Effector memory CD8-positive, alpha-beta T cell (primary cell): ENCODE data around the gene PCSK5.
A peak's percentile ranks its signal among the peaks of the same experiment; 100 is the strongest.

ENCODE experiments used
- ATAC-seq: fragments of 150-1000 bp; cut with Tn5 transposase; replicated peaks from 2 replicates; pipeline ENCODE4 v1.10.0; 2021; ENCODE audit warnings: mild to moderate bottlenecking, moderate library complexity
- DNase-seq, 3 experiments: peaks; one replicate each; pipeline ENCODE4 v3.0.0; 2021
- H3K27ac Mint-ChIP-seq, 2 donors: one replicate each; pipeline ENCODE4 v1.8.0; 2022; ENCODE audit warnings: mild to moderate bottlenecking in 2 of 2, mixed read lengths in 2 of 2, moderate library complexity in 2 of 2
- H3K27me3 Mint-ChIP-seq, 2 donors: one replicate each; pipeline ENCODE4 v1.8.0; 2022; ENCODE audit warnings: mixed read lengths in 2 of 2
- H3K36me3 Mint-ChIP-seq: one replicate; pipeline ENCODE4 v1.8.0; 2022; ENCODE audit warnings: mild to moderate bottlenecking, moderate library complexity, mixed read lengths; ENCODE audit not compliant: insufficient read depth
- H3K4me1 Mint-ChIP-seq, 2 donors: one replicate each; pipeline ENCODE4 v1.8.0; 2022; ENCODE audit warnings: low read depth in 2 of 2, mixed read lengths in 2 of 2
- H3K4me3 Mint-ChIP-seq, 2 donors: one replicate each; pipeline ENCODE4 v1.8.0; 2022; ENCODE audit warnings: mild to moderate bottlenecking in 2 of 2, mixed read lengths in 2 of 2, moderate library complexity in 2 of 2
- H3K9me3 Mint-ChIP-seq, 2 donors: one replicate each; pipeline ENCODE4 v1.8.0; 2022; ENCODE audit warnings: mixed read lengths in 2 of 2

Gene PCSK5

GRCh38 chr9:76177931-76178330 lies 287.5 kb downstream of the PCSK5 start:
- H3K9me3 Mint-ChIP-seq, result peaks cover 0 to 3% of the 10 kb centered on the region in 2 donors
- no peaks in the 10 kb centered on the region for H3K36me3 Mint-ChIP-seq
- no peak overlapping the region for H3K4me3 Mint-ChIP-seq
- H3K4me1 Mint-ChIP-seq, result peaks cover 0 to 1% of the 10 kb centered on the region in 2 donors
- ATAC-seq (no peak), DNase-seq (no peak)
- no peak overlapping the region for H3K27ac Mint-ChIP-seq
- no peaks in the 10 kb centered on the region for H3K27me3 Mint-ChIP-seq

DNA sequence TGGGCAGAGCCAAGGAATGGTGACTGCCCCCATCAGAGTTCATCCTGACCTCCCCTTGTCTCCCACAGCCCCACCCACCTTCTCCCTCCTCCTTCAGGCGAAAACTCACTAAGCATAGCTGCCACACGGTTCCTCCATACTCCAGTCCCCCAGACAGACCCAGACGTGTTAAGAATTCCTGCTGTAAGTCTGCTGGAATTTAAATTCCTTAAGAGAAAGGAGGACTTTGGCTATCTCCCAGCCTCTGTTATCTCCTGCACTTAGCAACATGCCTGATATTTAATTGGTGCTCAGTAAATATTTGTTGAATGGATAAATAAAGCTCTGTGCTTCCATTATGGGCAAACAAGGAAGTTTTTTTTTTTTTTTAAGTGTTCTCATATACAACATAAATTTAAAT lies 290.1 kb downstream of the PCSK5 start:
- peaks cover 0 to 1% of the 10 kb centered on the region in 2 donors for H3K4me1 Mint-ChIP-seq
- H3K36me3 Mint-ChIP-seq, result no peaks in the 10 kb centered on the region
- ATAC-seq, result no peak
- no peaks in the 10 kb centered on the region for H3K9me3 Mint-ChIP-seq
- no peak overlapping the region for H3K4me3 Mint-ChIP-seq
- no peak overlapping the region for H3K27ac Mint-ChIP-seq
- no peak for DNase-seq
- H3K27me3 Mint-ChIP-seq, result no peaks in the 10 kb centered on the region

DNA sequence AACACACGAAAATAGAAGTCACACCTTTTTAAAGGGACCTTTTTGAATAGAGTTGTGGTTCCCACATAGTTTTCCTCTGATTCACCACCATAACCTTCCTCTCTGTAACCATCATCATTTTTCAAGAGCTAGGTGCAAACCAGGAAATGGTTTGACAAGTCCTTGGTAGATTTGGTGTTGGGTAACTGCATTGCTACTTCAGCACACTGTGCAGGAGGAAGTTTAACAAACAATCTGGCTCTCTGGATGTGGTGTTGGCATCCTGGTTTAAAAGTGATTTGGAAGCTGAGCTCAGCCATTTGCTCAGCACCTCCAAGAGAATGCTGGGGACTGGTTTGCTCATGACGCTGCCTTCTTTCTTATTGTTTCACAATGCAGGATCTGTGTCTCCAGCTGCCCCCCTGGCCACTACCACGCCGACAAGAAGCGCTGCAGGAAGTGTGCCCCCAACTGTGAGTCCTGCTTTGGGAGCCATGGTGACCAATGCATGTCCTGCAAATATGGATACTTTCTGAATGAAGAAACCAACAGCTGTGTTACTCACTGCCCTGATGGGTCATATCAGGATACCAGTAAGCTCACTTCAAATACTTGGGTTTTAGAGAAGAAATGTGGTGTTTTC lies 290.7 kb downstream of the PCSK5 start:
- ATAC-seq (peak; percentile 27), DNase-seq (no peak)
- Mint-ChIP-seq H3K36me3 (no peaks in the 10 kb centered on the region), H3K9me3 (no peaks in the 10 kb centered on the region), H3K27me3 (no peaks in the 10 kb centered on the region), H3K27ac (no peak overlapping the region), H3K4me1 (peaks cover 0 to 1% of the 10 kb centered on the region in 2 donors), H3K4me3 (no peak overlapping the region)

- Mint-ChIP-seq H3K27ac (no peak overlapping the region), H3K27me3 (no peaks in the 10 kb centered on the region), H3K4me1 (peaks cover 0 to 1% of the 10 kb centered on the region in 2 donors), H3K36me3 (no peaks in the 10 kb centered on the region), H3K9me3 (no peaks in the 10 kb centered on the region), H3K4me3 (no peak overlapping the region)
- no peak for ATAC-seq
- no peak for DNase-seq
Measured at GRCh38 chr9:76181781-76182180, 291.3 kb downstream of the PCSK5 start.

- peaks cover 0 to 1% of the 10 kb centered on the region in 2 donors for H3K4me1 Mint-ChIP-seq
Measured at GRCh38 chr9:76185432-76185831, 295.0 kb downstream of the PCSK5 start.

GRCh38 chr9:76188286-76188685 lies 297.8 kb downstream of the PCSK5 start:
- Mint-ChIP-seq H3K27me3 (no peaks in the 10 kb centered on the region), H3K4me3 (no peak overlapping the region), H3K9me3 (no peaks in the 10 kb centered on the region), H3K27ac (no peak overlapping the region), H3K4me1 (no peaks in the 10 kb centered on the region), H3K36me3 (peaks cover 5% of the 10 kb centered on the region)
- ATAC-seq, result no peak
- no peak for DNase-seq

More at GRCh38 chr9:76185432-76185831, 295.0 kb downstream of the PCSK5 start:
- DNase-seq (no peak), ATAC-seq (no peak)
- Mint-ChIP-seq H3K27ac (no peak overlapping the region), H3K27me3 (no peaks in the 10 kb centered on the region), H3K36me3 (no peaks in the 10 kb centered on the region), H3K4me3 (no peak overlapping the region), H3K9me3 (no peaks in the 10 kb centered on the region)

- Mint-ChIP-seq H3K27ac (no peak overlapping the region), H3K9me3 (no peaks in the 10 kb centered on the region), H3K4me3 (no peak overlapping the region), H3K36me3 (peaks cover 5% of the 10 kb centered on the region), H3K4me1 (no peaks in the 10 kb centered on the region), H3K27me3 (no peaks in the 10 kb centered on the region)
- no peak for DNase-seq
- ATAC-seq, result no peak
Measured at GRCh38 chr9:76188905-76189304, 298.4 kb downstream of the PCSK5 start.

DNA sequence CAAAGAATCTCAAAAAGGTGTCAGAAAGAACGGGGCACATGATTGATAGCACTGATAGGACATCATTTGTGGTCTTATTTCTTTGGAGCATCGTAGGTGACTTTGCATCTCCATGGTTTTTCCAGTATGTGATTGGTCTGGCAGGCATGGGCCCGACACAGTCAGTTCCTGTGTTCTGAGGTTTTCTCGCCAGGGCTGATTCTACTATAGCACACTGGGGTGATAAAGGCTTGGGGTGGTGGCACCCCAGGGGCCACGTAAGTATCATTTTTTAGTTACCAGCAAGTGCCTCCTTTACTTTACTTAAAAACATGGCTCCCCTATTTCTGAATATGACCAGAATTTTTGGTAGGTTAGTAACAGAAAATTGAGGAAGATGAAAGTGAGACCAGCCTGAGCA lies 301.0 kb downstream of the PCSK5 start:
- ATAC-seq, result no peak
- Mint-ChIP-seq H3K9me3 (no peaks in the 10 kb centered on the region), H3K4me3 (no peak overlapping the region), H3K36me3 (peaks cover 5% of the 10 kb centered on the region), H3K4me1 (no peaks in the 10 kb centered on the region), H3K27ac (no peak overlapping the region), H3K27me3 (no peaks in the 10 kb centered on the region)
- no peak for DNase-seq

- Mint-ChIP-seq H3K4me1 (no peaks in the 10 kb centered on the region), H3K36me3 (peaks cover 5% of the 10 kb centered on the region)
- no peak for ATAC-seq
Measured at GRCh38 chr9:76192013-76192412, 301.5 kb downstream of the PCSK5 start.

DNA sequence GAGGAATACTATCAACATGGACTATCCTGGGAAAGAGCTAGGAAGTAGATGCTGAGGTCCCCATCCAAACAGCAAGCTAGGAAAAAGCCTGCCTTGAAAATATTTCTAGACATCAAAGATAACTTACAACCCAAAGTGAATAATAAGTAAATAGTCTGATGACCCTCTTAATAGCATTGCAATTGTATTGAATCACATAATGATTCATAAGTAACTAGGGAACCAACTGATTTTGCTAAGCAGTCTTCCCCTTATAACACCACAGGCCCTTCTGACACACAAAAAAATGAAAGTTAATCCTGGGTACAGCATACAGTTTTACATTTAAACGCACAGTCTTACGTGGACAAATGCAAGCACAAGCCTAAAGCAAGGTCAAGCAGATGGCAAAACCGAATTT lies 304.4 kb downstream of the PCSK5 start:
- H3K27me3 Mint-ChIP-seq, result no peaks in the 10 kb centered on the region
- no peak overlapping the region for H3K4me3 Mint-ChIP-seq
- H3K4me1 Mint-ChIP-seq, result no peaks in the 10 kb centered on the region
- DNase-seq (no peak), ATAC-seq (no peak)
- H3K27ac Mint-ChIP-seq, result no peak overlapping the region
- H3K9me3 Mint-ChIP-seq, result no peaks in the 10 kb centered on the region
- peaks cover 5% of the 10 kb centered on the region for H3K36me3 Mint-ChIP-seq

More at GRCh38 chr9:76192013-76192412, 301.5 kb downstream of the PCSK5 start:
- DNase-seq, result no peak
- Mint-ChIP-seq H3K4me3 (no peak overlapping the region), H3K9me3 (no peaks in the 10 kb centered on the region), H3K27me3 (no peaks in the 10 kb centered on the region), H3K27ac (no peak overlapping the region)

DNA sequence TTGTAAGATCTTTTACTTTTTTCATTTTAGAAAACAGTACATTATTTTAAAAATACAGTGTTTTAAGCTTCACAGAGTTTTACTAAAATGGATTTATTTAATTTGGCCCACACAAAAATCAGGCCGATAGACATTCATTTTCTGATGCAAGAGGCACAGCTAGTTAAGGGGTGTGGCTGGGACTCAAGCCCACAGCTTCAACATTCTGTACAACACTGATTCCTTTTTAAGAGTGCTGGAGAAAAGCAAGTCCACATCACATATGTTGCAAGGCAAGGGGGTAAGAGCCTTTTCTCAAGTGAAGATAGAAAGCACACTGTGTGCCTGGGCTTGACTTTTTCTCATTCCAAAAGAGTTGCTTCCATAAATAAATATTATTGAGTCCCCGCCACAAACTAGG lies 307.9 kb downstream of the PCSK5 start:
- H3K9me3 Mint-ChIP-seq, result no peaks in the 10 kb centered on the region
- no peak overlapping the region for H3K27ac Mint-ChIP-seq
- no peak for DNase-seq
- ATAC-seq, result no peak
- no peaks in the 10 kb centered on the region for H3K4me1 Mint-ChIP-seq
- no peak overlapping the region for H3K4me3 Mint-ChIP-seq
- no peaks in the 10 kb centered on the region for H3K27me3 Mint-ChIP-seq
- H3K36me3 Mint-ChIP-seq, result no peaks in the 10 kb centered on the region

DNA sequence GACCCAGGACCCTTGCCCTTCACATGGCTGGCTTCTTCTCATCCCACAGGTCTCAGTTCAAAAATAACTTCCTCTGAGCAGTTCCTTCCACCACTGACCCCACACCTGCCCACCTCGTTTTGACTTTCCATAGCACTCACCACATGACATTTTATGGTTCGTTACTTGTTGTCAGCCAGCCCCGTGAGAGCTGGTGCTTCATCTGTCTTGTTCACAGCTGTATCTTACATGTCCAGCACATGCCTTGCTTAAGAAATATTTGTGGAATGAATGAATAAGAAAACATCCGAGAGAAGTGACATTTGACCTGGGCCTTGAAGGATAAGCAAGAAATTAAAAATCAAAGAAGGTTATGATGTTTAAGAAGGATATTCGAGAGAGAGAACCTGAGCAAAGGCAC lies 309.8 kb downstream of the PCSK5 start:
- Mint-ChIP-seq H3K27ac (no peak overlapping the region), H3K36me3 (no peaks in the 10 kb centered on the region), H3K4me3 (no peak overlapping the region), H3K4me1 (no peaks in the 10 kb centered on the region), H3K9me3 (no peaks in the 10 kb centered on the region), H3K27me3 (no peaks in the 10 kb centered on the region)
- ATAC-seq, result no peak
- DNase-seq, result no peak

DNA sequence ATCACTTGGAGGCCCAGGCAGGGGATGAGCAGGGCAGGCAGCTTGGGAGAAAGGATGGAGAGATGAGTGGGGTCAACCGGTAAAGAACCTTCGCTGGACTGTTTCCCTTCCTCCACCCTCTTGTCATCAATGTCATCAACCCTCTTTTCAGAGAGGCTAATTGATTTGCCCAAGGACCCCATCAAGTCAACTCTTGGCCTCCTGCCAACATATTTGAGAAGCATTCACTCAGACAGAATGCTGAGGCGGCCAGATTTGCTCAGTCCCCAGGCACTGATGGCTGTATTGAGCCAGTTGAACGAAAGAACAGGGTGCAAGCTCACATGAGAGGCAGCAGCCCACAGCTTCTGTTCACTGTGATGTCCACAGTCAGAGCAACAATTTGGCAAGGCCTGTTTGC lies 310.3 kb downstream of the PCSK5 start:
- H3K4me3 Mint-ChIP-seq, result no peak overlapping the region
- no peaks in the 10 kb centered on the region for H3K27me3 Mint-ChIP-seq
- DNase-seq (no peak), ATAC-seq (no peak)
- no peaks in the 10 kb centered on the region for H3K36me3 Mint-ChIP-seq
- H3K27ac Mint-ChIP-seq, result no peak overlapping the region
- H3K9me3 Mint-ChIP-seq, result no peaks in the 10 kb centered on the region
- H3K4me1 Mint-ChIP-seq, result no peaks in the 10 kb centered on the region

- Mint-ChIP-seq H3K9me3 (no peaks in the 10 kb centered on the region), H3K4me3 (no peak overlapping the region), H3K36me3 (no peaks in the 10 kb centered on the region), H3K27me3 (no peaks in the 10 kb centered on the region), H3K4me1 (no peaks in the 10 kb centered on the region), H3K27ac (no peak overlapping the region)
- DNase-seq (no peak), ATAC-seq (no peak)
Measured at GRCh38 chr9:76203373-76203772, 312.9 kb downstream of the PCSK5 start.

DNA sequence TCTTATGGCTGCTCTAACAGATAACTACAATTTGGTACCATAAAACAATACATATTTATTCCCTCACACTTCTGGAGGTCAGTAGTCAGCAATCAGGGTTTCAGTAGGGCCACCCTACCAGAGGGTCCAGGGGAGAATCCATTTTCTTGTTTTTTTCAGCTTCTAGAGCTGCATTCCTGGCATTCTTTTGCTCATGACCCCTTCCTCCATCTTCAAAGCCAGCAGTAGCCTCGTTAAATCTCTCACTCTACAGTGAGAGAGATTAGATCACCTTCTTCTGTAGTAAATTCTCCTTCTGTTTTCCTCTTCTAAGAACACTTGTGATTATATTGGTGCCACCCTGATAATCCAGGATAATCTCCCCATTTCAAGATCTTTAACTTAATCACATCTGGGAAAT lies 316.3 kb downstream of the PCSK5 start:
- Mint-ChIP-seq H3K9me3 (no peaks in the 10 kb centered on the region), H3K36me3 (no peaks in the 10 kb centered on the region), H3K4me3 (no peak overlapping the region), H3K27ac (no peak overlapping the region), H3K4me1 (no peaks in the 10 kb centered on the region), H3K27me3 (no peaks in the 10 kb centered on the region)
- no peak for ATAC-seq
- DNase-seq, result no peak
